Activated B cell treated with CpG ODN at 0.5 μM for 24 hours (primary cell): ENCODE results near the gene SMIM11. TPM values are rescaled to one million over a fixed set of nuclear protein-coding genes. Genes with fewer than 3 reads are reported as not detected.
"Not testable (repeated sequence)": the region's sequence is repeated elsewhere in the genome, so short reads cannot be mapped to it uniquely, and the experiment has no call there.

ENCODE experiments used
- ATAC-seq: fragments of 200-7000 bp; cut with Tn5 transposase; one replicate; pipeline ENCODE4 v1.10.0; 2021; ENCODE audit warnings: low read depth, mild to moderate bottlenecking, moderate library complexity
- CTCF ChIA-PET: fragments of 350-600 bp; sonication (Branson Sonifier 250); formaldehyde crosslinking; loops from one replicate; lab custom pipeline; 2021; ENCODE audit warnings: antibody characterized with exemption; lab: Charles Lee
- POLR2A ChIA-PET: fragments of 350-600 bp; sonication (Branson Sonifier 250); formaldehyde crosslinking; loops from one replicate; lab custom pipeline; 2021; ENCODE audit warnings: antibody characterized with exemption; lab: Charles Lee
- DNase-seq: peaks from one replicate; pipeline ENCODE4 v3.0.0; 2022
- H3K27ac Mint-ChIP-seq: one replicate; pipeline ENCODE4 v1.8.0; 2020; ENCODE audit warnings: mixed read lengths
- H3K27me3 Mint-ChIP-seq: one replicate; pipeline ENCODE4 v1.8.0; 2021; ENCODE audit warnings: mixed read lengths
- H3K36me3 Mint-ChIP-seq: one replicate; pipeline ENCODE4 v1.8.0; 2021; ENCODE audit warnings: low read depth, mixed read lengths
- H3K4me1 Mint-ChIP-seq: one replicate; pipeline ENCODE4 v1.8.0; 2021; ENCODE audit warnings: mixed read lengths
- H3K4me3 Mint-ChIP-seq: one replicate; pipeline ENCODE4 v1.8.0; 2020; ENCODE audit warnings: mild to moderate bottlenecking, mixed read lengths
- H3K9me3 Mint-ChIP-seq: one replicate; pipeline ENCODE4 v1.8.0; 2020; ENCODE audit warnings: mixed read lengths
- intact Hi-C: fragments of 100-400 bp; cut with micrococcal nuclease; formaldehyde crosslinking; loops from one replicate; pipeline ENCODE4 v1.15.1; 2024
- total RNA-seq: library from RNA; stranded (reverse); gene quantifications from 2 replicates; pipeline ENCODE4 v1.2.3, GENCODE V29; 2022

Gene SMIM11
- total RNA-seq, 1 donor from 2014 or later, result 4.3 TPM

DNA sequence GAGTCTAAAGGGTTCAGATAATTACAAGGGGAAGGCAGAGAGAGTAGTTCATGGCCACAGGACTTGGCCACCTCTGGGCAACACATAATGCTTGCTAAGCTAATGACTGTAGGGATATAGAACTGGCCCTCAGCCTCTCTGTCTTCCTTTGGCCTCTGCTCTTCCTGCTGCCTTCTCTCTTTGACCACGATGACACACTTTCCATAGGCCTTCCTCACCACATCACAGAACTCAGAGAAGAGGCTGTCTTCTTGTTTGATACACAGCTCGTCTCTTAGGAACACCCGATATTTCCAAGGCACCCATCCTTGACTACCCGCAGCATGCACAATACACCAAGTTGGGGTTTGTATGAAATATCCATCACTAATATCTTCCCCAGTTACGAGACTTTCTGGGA, 25.2 kb downstream of the SMIM11 start:
- H3K4me1 Mint-ChIP-seq, CTCF ChIA-PET, H3K4me3 Mint-ChIP-seq, DNase-seq, H3K36me3 Mint-ChIP-seq, H3K9me3 Mint-ChIP-seq, intact Hi-C loops, H3K27ac Mint-ChIP-seq, POLR2A ChIA-PET, ATAC-seq, H3K27me3 Mint-ChIP-seq: not testable (repeated sequence)

- H3K4me1 Mint-ChIP-seq, ATAC-seq, CTCF ChIA-PET, H3K27ac Mint-ChIP-seq, DNase-seq, H3K27me3 Mint-ChIP-seq, POLR2A ChIA-PET, H3K9me3 Mint-ChIP-seq, H3K4me3 Mint-ChIP-seq, H3K36me3 Mint-ChIP-seq, intact Hi-C loops: not testable (repeated sequence)
Observed at GRCh38 chr21:34404742-34405141, 29.4 kb downstream of the SMIM11 start.

DNA sequence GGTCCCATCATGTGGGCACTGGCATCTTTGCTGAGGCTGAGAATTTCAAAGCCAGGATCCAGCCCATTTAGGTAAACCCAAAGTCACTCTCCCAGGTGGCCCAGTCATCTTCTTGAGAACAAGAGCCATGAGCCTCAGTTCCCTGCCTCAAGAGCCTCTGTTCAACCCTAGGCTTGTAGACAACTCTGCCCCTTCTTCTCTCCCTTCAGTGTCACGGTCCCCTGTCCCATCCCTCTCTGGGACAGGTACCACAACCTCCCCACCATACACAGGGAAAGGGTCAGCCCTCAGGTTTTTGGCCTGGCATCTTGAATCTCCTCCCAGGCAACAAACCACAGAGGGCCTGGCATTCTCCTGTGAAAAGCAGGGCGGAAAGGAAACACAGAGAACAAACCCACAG, 30.4 kb downstream of the SMIM11 start:
- intact Hi-C loops, H3K27me3 Mint-ChIP-seq, H3K4me3 Mint-ChIP-seq, ATAC-seq, POLR2A ChIA-PET, CTCF ChIA-PET, H3K36me3 Mint-ChIP-seq, DNase-seq, H3K9me3 Mint-ChIP-seq, H3K4me1 Mint-ChIP-seq, H3K27ac Mint-ChIP-seq: not testable (repeated sequence)

DNA sequence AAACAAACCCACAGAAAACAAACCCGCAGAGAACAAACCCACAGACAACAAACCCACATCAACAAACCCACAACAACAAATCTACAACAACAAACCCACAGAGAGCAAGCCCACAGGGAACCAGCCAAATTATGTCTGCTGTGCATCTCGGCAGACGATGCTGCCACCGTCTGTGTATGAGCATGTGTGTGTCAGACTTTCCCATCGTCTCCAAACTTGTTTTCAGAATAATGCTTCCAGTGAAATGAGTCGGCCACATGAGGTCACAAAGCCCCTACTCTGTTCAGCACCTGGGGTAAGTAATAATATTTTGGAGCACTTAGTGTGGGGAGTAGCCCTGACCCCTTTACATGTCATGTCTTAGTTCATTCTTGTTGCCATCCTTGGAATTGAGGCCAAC, 30.8 kb downstream of the SMIM11 start:
- H3K27ac Mint-ChIP-seq, H3K4me3 Mint-ChIP-seq, H3K27me3 Mint-ChIP-seq, H3K4me1 Mint-ChIP-seq, CTCF ChIA-PET, intact Hi-C loops, H3K9me3 Mint-ChIP-seq, DNase-seq, POLR2A ChIA-PET, ATAC-seq, H3K36me3 Mint-ChIP-seq: not testable (repeated sequence)

GRCh38 chr21:34406676-34407075, 31.4 kb downstream of the SMIM11 start:
- H3K4me3 Mint-ChIP-seq, CTCF ChIA-PET, DNase-seq, H3K36me3 Mint-ChIP-seq, H3K4me1 Mint-ChIP-seq, H3K9me3 Mint-ChIP-seq, H3K27ac Mint-ChIP-seq, POLR2A ChIA-PET, H3K27me3 Mint-ChIP-seq, intact Hi-C loops: not testable (repeated sequence)
- peak; percentile 31 for ATAC-seq

DNA sequence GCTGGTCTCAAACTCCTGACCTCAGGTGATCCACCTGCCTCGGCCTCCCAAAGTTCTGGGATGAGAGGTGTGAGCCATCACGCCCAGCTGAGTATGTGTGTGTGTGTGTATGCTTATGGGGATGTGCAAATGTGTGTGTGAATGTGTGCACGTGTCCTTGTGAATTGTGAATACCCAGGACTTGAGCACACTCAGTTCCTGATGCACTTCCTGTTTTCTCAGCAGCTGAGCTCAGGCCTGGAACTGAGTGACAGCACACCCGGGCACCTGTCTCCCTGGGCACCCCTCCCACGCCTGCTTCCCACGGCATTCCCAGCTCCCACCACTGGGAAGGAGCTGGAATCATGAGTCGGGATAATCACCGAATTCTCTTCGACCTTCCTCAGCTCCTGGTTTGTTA, 32.0 kb downstream of the SMIM11 start:
- H3K27ac Mint-ChIP-seq, ATAC-seq, POLR2A ChIA-PET, H3K9me3 Mint-ChIP-seq, intact Hi-C loops, H3K4me3 Mint-ChIP-seq, H3K4me1 Mint-ChIP-seq, H3K36me3 Mint-ChIP-seq, CTCF ChIA-PET, DNase-seq, H3K27me3 Mint-ChIP-seq: not testable (repeated sequence)

GRCh38 chr21:34417448-34418077, 42.3 kb downstream of the SMIM11 start:
- H3K27me3 Mint-ChIP-seq, POLR2A ChIA-PET, ATAC-seq, CTCF ChIA-PET, intact Hi-C loops, DNase-seq, H3K27ac Mint-ChIP-seq, H3K4me1 Mint-ChIP-seq, H3K36me3 Mint-ChIP-seq, H3K4me3 Mint-ChIP-seq, H3K9me3 Mint-ChIP-seq: not testable (repeated sequence)

DNA sequence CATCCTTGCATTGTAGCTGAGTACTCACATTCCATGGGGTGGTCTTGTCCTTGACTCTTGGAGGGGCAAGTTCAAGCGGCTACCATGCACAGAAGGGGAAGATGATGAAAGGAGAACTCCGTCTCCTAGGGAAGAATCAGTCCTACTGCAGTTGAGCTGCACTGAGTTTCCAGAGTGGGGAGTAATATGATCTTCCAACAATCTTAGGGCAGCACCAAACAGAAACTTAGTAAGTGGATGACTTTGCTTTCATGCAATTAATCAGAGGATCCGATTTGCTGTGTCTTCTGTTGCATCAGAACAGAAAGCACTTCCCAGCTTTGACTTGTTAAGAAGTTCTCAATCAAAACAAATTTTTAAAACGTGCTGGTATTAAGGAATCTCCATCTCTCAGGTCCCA, 48.5 kb downstream of the SMIM11 start, which contains the start of gene SMIM34:
Gene SMIM34, minus strand, starts transcription at position 147 of the 400 bp plus-strand sequence. Its CDS starts 112 bp downstream, at position 35.
- H3K4me1 Mint-ChIP-seq, intact Hi-C loops, H3K36me3 Mint-ChIP-seq, CTCF ChIA-PET, H3K27ac Mint-ChIP-seq, H3K27me3 Mint-ChIP-seq, POLR2A ChIA-PET, H3K9me3 Mint-ChIP-seq, ATAC-seq, H3K4me3 Mint-ChIP-seq, DNase-seq: not testable (repeated sequence)

GRCh38 chr21:34427339-34427738, 52.0 kb downstream of the SMIM11 start:
- H3K27ac Mint-ChIP-seq, H3K36me3 Mint-ChIP-seq, H3K4me3 Mint-ChIP-seq, CTCF ChIA-PET, intact Hi-C loops, DNase-seq, ATAC-seq, H3K9me3 Mint-ChIP-seq, H3K27me3 Mint-ChIP-seq, POLR2A ChIA-PET, H3K4me1 Mint-ChIP-seq: not testable (repeated sequence)

DNA sequence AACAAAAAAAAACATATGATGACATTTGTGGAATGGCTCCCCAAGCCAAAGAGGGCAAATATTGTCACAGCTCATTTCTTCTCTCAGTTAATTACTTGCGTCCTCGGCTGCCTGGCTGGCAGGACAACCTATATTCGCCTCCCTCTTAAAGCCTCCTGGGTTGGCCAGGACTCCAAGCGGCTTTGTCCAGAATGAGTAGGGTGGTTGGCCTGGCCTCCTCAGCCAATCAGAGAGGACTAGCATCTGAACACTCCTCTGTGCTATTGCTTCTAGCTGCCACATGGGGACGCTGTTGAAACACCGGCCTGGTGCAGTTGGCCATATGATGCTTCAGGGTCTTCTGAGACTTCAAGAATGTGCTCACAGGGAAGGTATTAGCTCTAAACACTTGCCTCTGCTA, 53.1 kb downstream of the SMIM11 start:
- POLR2A ChIA-PET, H3K4me3 Mint-ChIP-seq, H3K4me1 Mint-ChIP-seq, intact Hi-C loops, H3K27ac Mint-ChIP-seq, H3K27me3 Mint-ChIP-seq, DNase-seq, H3K36me3 Mint-ChIP-seq, H3K9me3 Mint-ChIP-seq, CTCF ChIA-PET, ATAC-seq: not testable (repeated sequence)

- H3K27me3 Mint-ChIP-seq, H3K36me3 Mint-ChIP-seq, H3K27ac Mint-ChIP-seq, CTCF ChIA-PET, POLR2A ChIA-PET, intact Hi-C loops, ATAC-seq, H3K4me3 Mint-ChIP-seq, H3K4me1 Mint-ChIP-seq, DNase-seq, H3K9me3 Mint-ChIP-seq: not testable (repeated sequence)
Observed at GRCh38 chr21:34429710-34430109, 54.4 kb downstream of the SMIM11 start.
